Inferior parietal cortex (tissue), 1 donor: Measurements from ENCODE around the gene HK1.
"Not testable (repeated sequence)": the region's sequence is repeated elsewhere in the genome, so short reads cannot be mapped to it uniquely, and the experiment has no call there.

Source experiments
- DNase-seq: peaks from one replicate; pipeline ENCODE4 v3.0.0-alpha.2; 2016; ENCODE audit errors: extremely low spot score

Gene HK1

GRCh38 chr10:69450395-69450794, 172.1 kb downstream of the HK1 start:
- DNase-seq = not testable (repeated sequence)

- peak; percentile 86 for DNase-seq
Observed at GRCh38 chr10:69451209-69451783, 173.0 kb downstream of the HK1 start, which contains the start of gene TSPAN15. TSS of gene TSPAN15 (plus strand) at chr10:69451465. CDS start at chr10:69451595, 130 bp downstream.
